ENCODE data around the gene MYCBPAP.

The MYCBPAP gene

GRCh38 chr17:50572541-50572940 lies 64.3 kb downstream of the MYCBPAP start:
- ATAC-seq (replicated peaks) = no peak

DNA sequence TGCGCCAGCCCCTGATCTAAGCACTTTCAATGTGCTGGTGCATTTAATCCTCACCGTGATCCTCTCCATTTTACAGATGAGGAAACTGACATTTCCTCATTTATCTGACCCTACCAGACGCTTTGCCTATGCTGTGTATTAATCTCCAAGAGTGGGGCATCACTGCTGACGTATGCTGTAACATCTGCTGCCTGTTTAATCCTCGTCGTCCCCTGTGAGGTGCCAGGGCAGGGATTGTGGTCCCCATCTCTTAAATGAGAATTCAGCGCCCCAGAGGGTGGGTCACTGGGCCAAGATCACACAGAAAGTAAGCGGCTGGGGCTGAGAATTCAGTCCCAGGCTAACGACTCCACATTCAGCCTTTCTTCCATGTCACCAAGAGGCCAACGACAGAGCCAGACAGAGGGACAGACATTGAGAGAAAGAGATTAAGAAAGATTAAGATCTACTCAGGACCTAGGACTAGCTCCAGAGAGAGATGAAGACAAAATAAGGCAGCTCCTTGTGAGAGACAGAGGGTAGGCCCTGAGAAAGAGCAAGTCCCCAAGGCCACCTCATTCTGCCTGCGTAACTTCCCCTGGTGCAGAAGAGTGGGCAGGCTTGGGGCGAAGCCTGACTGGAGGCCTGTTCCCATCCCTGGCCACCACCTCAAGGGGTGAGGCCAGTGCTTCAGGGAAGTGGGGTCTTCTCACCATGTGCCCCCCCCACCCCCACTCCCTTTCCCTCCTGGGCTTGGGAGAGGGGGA lies 65.8 kb downstream of the MYCBPAP start:
- H3K27ac Mint-ChIP-seq = no peak overlapping the region
- H3K4me3 Mint-ChIP-seq = no peak overlapping the region
- no peaks in the 10 kb centered on the region for H3K9me3 Mint-ChIP-seq
- DNase-seq = no peak
- no peak for ATAC-seq (replicated peaks)
- peaks cover 49 to 60% of the 10 kb centered on the region in 2 donors for H3K27me3 Mint-ChIP-seq
- peaks cover 0 to 2% of the 10 kb centered on the region in 2 donors for H3K4me1 Mint-ChIP-seq
- H3K36me3 Mint-ChIP-seq = no peaks in the 10 kb centered on the region

More at GRCh38 chr17:50572541-50572940, 64.3 kb downstream of the MYCBPAP start:
- H3K36me3 Mint-ChIP-seq = no peaks in the 10 kb centered on the region
- peaks cover 43 to 57% of the 10 kb centered on the region in 2 donors for H3K27me3 Mint-ChIP-seq
- no peaks in the 10 kb centered on the region for H3K9me3 Mint-ChIP-seq
- peaks cover 0 to 2% of the 10 kb centered on the region in 2 donors for H3K4me1 Mint-ChIP-seq
- H3K27ac Mint-ChIP-seq = peak overlapping the region; percentile 85
- H3K4me3 Mint-ChIP-seq = no peak overlapping the region
- DNase-seq = no peak

DNA sequence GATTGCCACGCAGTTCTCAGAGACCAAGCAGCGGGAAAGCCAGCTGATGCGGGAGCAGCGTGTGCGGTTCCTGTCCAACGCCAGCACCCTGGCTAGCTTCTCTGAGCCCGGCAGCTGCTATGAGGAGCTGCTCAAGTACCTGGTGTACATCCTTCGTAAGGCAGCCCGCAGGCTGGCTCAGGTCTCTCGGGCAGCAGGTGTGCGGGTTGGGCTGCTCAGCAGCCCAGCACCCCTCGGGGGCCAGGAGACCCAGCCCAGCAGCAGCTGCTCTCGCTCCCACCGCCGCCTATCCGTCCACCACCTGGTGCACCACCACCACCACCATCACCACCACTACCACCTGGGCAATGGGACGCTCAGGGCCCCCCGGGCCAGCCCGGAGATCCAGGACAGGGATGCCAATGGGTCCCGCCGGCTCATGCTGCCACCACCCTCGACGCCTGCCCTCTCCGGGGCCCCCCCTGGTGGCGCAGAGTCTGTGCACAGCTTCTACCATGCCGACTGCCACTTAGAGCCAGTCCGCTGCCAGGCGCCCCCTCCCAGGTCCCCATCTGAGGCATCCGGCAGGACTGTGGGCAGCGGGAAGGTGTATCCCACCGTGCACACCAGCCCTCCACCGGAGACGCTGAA lies 67.5 kb downstream of the MYCBPAP start:
- no peak for DNase-seq
- no peaks in the 10 kb centered on the region for H3K9me3 Mint-ChIP-seq
- peaks cover 46 to 60% of the 10 kb centered on the region in 2 donors for H3K27me3 Mint-ChIP-seq
- peaks cover 0 to 2% of the 10 kb centered on the region in 2 donors for H3K4me1 Mint-ChIP-seq
- ATAC-seq (replicated peaks) = no peak
- no peak overlapping the region for H3K4me3 Mint-ChIP-seq
- no peak overlapping the region for H3K27ac Mint-ChIP-seq
- no peaks in the 10 kb centered on the region for H3K36me3 Mint-ChIP-seq

GRCh38 chr17:50576864-50577263 lies 68.6 kb downstream of the MYCBPAP start:
- Mint-ChIP-seq H3K36me3 (no peaks in the 10 kb centered on the region), H3K4me3 (no peak overlapping the region), H3K9me3 (no peaks in the 10 kb centered on the region), H3K27me3 (peaks cover 45 to 61% of the 10 kb centered on the region in 2 donors), H3K27ac (no peak overlapping the region), H3K4me1 (peaks cover 0 to 2% of the 10 kb centered on the region in 2 donors)
- ATAC-seq (replicated peaks) (no peak), DNase-seq (no peak)

DNA sequence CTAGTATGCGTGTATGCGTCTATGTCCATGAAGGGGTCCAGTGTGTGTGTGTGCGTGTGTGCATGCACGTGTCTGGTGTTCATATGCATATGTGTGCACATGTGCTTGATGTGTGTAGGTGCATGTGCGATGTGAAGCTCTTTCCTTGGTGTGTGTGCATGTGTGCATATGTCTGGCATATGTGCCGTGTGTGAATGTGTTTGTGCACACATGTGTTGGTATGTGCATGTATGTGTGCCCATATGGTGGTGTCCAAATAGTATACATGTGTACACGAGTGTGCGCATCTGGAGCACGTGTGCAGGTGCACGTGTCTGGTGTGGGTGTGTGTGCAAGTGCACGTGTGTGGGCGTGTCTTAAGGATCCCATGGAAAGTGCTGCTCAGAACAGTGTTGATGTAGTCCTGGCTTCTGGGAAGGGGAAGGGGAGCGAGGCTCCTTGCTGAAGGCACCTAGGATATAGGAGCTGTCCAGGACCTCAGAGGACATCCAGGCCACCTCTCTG lies 69.3 kb downstream of the MYCBPAP start:
- H3K4me3 Mint-ChIP-seq = no peak overlapping the region
- DNase-seq (no peak), ATAC-seq (replicated peaks) (no peak)
- no peaks in the 10 kb centered on the region for H3K36me3 Mint-ChIP-seq
- no peaks in the 10 kb centered on the region for H3K9me3 Mint-ChIP-seq
- H3K27me3 Mint-ChIP-seq = peaks cover 45 to 62% of the 10 kb centered on the region in 2 donors
- H3K27ac Mint-ChIP-seq = no peak overlapping the region
- peaks cover 0 to 2% of the 10 kb centered on the region in 2 donors for H3K4me1 Mint-ChIP-seq

DNA sequence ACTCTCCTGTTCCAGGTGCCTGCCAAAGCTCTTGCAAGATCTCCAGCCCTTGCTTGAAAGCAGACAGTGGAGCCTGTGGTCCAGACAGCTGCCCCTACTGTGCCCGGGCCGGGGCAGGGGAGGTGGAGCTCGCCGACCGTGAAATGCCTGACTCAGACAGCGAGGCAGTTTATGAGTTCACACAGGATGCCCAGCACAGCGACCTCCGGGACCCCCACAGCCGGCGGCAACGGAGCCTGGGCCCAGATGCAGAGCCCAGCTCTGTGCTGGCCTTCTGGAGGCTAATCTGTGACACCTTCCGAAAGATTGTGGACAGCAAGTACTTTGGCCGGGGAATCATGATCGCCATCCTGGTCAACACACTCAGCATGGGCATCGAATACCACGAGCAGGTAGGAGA lies 69.9 kb downstream of the MYCBPAP start:
- Mint-ChIP-seq H3K27me3 (peaks cover 45 to 61% of the 10 kb centered on the region in 2 donors), H3K27ac (no peak overlapping the region), H3K36me3 (no peaks in the 10 kb centered on the region), H3K4me1 (peaks cover 0 to 2% of the 10 kb centered on the region in 2 donors), H3K9me3 (no peaks in the 10 kb centered on the region), H3K4me3 (no peak overlapping the region)
- ATAC-seq (replicated peaks) (no peak), DNase-seq (no peak)

DNA sequence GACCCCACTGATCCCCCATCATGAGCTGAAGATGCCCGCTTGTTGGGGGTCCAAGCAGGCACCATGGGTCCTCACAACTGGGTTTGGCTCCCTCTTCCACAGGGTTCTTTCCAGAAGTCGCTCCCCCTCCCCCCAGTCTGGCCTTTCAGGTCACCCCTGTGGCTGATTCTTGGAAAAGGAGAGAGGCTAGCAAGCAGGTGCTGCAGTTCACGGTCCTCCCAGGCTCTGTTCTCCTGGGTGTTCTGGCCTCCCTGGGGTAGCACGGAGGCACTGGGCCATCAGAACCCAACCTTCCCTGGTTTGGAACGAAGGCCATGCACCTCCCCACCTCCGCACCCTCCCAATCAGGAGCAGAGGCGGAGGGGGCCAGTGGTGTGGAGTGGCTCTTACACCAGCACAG lies 71.2 kb downstream of the MYCBPAP start:
- no peaks in the 10 kb centered on the region for H3K36me3 Mint-ChIP-seq
- H3K27ac Mint-ChIP-seq = no peak overlapping the region
- peaks cover 54 to 67% of the 10 kb centered on the region in 2 donors for H3K27me3 Mint-ChIP-seq
- H3K9me3 Mint-ChIP-seq = no peaks in the 10 kb centered on the region
- ATAC-seq (replicated peaks) (no peak), DNase-seq (no peak)
- H3K4me3 Mint-ChIP-seq = no peak overlapping the region
- peaks cover 0 to 2% of the 10 kb centered on the region in 2 donors for H3K4me1 Mint-ChIP-seq

GRCh38 chr17:50580646-50581045 lies 72.4 kb downstream of the MYCBPAP start:
- Mint-ChIP-seq H3K4me3 (no peak overlapping the region), H3K9me3 (no peaks in the 10 kb centered on the region), H3K4me1 (peaks cover 0 to 2% of the 10 kb centered on the region in 2 donors), H3K27me3 (peaks cover 55 to 67% of the 10 kb centered on the region in 2 donors), H3K27ac (no peak overlapping the region), H3K36me3 (no peaks in the 10 kb centered on the region)
- DNase-seq (no peak), ATAC-seq (replicated peaks) (no peak)

All from stimulated activated naive B cell treated with anti-CD40 and anti-IgM and Interleukin-4, amounts not matched to agents 10 μg/mL and 1 μg/mL and 100 μg/mL, for 72 hours (primary cell).